ENCODE data around the gene NAA10.
A peak's percentile ranks its signal among the peaks of the same experiment; 100 is the strongest.

NAA10 gene

DNA sequence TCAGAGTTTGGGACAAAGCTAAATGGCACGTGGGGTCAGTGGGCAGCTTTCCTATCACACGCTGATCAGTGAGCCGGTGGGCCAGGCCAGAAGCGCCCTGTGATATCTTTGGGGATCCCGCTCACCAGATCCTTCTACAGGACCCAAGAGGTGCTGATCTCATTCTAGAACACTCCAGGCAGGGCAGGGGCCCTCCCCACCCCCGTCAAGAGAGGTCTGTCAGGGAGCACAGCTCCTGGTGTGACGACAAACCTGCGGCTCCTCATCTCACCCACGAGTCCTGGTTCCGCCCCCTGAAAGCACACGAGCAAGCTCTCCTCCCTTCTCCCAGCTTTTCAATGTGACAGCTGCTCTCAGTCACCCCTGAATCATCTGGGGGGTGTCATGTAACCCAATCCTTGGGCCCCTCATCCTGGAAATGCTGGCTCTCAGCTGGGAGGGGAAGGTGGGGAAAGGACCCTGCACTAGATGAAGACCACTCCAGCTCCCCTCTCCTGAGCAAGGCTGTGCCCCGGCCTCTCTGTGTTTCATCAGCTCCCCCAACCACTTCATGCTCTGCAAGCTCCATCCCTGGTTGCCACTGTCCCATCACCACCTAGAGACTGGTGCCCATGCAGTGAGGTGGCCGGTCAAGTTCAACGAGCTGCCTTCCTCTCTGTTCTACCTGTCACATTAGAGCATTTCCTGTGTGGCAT, 32.2 kb upstream of the NAA10 start:
- DNase-seq (ENCODE audit: low read depth in 1 of 2, low spot score in 1 of 2) = no peak

DNA sequence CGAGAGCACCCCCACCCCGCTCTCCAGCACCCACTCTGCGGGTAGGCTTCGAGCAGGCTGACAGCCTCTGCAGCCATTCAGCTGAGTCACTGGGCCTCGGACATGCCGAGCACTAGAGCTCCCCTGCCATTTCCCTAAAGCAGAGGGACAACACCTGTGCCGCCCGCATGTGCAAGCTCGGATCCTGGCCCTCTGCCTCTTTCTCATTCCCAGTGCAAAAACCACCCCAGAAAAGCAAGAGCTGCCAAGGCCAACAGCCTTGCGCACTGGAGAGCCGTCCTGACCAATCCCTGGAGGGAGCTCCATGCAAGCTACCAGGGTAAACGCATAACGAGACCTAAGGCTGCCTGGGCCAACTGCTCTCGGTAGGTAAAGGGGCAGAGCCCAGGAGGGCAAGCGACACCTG, 31.4 kb upstream of the NAA10 start:
- DNase-seq (ENCODE audit: low read depth in 1 of 2, low spot score in 1 of 2) = no peak

DNA sequence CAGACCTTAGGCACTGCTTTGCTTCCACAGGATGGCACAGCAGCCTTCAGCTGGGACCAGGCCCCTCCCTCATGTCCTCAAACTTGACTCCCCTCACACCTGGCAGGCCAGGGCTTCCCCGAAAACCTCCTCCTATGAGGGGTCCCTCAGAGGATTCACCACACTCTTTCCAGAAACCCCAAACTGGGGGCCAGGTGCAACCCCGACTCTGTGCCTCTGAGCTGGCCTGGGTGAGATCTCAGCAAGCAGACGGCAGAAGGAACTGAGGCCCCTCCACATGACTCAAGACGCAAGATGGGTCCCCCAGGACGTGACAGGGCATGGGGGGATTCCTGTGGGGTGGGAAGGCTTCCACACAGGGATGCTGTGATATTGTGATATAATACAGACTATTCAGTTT, 30.6 kb upstream of the NAA10 start:
- no peak for DNase-seq (ENCODE audit: low read depth in 1 of 2, low spot score in 1 of 2)

DNA sequence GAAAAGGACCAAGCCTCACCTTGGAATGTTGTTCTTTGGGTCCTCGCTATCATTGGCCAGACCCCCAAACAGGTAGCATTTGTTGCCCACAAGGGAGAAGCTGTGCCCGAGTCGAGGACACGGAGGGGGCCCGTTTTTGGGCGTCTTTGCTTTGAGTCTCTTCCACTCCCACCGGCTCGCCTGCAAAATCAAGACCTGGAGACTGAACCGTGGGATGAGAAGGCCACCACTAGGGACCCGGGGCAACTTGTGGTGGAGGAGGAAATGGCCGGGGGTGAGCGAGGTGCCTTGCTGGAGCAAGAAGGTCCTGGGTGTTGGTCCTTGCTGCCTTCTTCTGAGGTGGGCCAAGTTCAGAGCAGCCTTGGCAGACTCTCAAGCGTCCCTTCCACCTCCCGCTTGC, 29.3 kb upstream of the NAA10 start:
- DNase-seq (ENCODE audit: low read depth in 1 of 2, low spot score in 1 of 2) = no peak

DNA sequence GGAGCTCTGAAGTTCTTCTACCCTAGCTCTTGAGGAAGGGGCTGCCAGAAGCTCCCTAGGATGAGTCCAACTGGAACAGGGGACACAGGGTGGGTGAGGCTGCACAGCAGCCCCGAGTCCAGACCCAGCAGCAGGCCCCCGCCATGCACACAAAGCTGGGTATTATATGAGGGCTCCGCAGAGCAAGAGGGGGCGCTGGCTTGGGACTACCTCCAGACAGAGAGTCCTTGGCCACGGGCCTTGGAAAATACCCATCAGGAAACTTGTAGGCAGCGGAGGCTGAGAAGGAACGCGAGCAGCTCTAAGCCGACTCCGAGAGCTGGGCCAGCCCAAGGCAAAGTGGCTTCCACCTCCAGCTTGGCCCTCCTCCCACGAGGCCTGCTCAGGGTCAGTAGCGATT, 28.7 kb upstream of the NAA10 start:
- no peak for DNase-seq (ENCODE audit: low read depth in 1 of 2, low spot score in 1 of 2)

DNA sequence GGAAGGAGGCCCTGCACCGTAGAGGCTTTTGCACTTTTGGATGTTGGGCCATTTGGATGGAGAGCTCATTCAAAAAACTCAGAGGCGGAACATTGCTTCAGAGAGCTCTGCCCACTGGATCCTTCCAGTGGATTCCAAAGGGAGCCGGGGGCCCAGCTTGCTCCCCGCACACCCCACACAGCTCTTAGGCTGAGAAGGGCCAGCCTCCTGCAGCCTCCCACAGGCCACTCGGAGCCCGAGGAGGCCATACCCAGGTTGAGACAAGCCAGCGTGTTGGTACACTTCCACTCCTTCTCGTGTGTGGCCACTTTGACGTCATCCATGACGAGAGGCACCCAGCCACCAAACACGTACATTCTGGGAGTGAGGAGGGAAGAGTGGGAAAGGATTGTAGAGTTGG, 26.5 kb upstream of the NAA10 start:
- DNase-seq (ENCODE audit: low read depth in 1 of 2, low spot score in 1 of 2) = no peak

DNA sequence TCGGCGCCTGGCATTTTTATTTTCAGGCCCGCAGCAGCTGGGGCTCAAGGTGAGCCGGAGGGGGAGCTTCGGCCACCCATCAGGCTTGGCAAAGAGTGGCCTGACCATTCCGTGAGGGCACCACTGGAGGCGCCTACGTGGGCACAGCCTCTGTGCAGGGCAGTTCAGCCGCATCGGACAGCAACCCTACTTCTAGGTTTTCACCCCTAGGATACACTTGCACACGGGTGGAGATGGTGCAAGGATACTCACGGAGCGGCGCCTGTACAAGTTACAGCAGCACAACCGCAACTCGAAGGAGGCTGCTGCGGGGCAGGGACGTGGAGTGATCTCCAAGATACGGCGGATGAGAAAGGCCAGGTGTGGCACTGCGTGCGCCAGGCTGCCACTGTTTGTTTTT, 25.9 kb upstream of the NAA10 start:
- no peak for DNase-seq (ENCODE audit: low read depth in 1 of 2, low spot score in 1 of 2)

DNA sequence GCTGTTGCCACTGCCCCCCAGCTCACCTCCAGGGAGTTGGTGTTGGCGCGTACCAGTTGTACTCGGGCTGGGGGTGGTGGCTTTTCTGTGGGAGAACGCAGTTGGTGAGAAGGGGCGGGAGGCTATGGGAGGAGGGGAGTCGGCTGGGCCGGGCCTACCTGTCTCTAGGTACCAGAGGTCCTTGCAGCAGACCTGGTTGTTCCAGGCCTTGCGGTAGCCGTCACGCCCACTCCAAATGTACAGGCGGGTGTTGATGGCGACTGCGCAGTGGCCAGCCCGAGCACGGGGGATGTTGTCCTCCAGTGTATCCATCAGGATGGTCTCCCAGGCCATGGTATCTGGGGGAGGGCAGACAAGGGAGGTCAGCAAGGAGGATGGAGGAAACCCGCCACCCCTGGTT, 25.2 kb upstream of the NAA10 start:
- DNase-seq (ENCODE audit: low read depth in 1 of 2, low spot score in 1 of 2) = no peak

DNA sequence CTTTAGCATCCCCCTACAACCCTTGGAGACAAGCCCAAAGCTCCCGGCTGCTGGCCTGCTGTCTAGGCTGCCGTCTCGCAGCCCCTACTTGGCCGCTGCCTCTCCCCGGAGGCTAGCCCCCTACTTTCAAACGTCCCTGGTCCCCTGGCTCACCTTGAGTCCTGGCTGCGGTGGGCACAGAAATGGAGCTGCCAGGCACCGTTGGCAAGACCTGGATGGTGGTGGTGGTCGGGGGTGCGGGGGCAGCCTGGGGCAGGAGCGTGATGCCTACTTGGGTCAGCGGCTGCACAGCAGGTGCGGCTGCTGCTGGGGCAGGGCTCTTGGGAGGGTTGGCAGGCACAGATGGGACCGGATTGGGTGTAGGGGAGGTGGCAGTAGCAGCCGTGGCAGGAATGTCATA, 24.8 kb upstream of the NAA10 start:
- DNase-seq (ENCODE audit: low read depth in 1 of 2, low spot score in 1 of 2) = no peak

DNA sequence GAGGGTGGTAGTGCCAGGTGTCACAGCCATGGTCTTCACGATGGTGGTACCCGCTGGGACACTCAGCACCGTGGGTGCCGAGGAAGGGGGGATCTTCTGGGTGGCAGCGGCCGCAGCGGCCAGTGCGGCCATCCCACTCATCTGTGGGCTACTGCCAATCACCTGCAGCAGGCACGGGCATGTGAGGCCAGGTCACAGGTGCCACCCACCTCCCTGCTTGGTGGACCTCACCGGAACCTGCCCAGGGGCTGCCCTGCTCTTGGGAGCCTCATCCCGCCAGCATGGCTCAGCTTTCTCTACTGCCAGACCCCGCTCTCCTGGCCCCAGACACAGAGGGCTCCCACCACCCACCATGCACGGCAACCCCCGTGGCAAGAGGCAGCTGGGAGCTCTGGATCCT, 23.8 kb upstream of the NAA10 start:
- no peak for DNase-seq (ENCODE audit: low read depth in 1 of 2, low spot score in 1 of 2)

DNA sequence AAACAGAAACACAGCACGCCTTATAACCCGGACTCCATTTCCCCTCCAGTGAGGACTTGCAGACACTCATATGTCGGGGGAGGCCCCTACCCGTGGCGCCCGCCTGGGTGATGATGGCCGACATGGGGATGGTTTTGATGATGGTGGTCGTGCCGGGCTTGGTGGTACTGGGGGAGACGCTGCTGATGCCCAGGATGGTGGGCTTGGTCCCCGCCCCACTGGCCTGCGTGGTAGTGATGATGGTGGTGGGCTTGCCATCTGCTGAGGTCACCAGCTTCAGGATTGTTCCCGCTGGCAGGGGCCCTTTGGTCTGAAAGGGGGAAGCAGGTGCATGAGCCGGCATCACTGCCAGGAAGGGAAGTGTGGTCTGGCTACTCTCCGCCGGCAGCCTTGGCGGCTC, 22.4 kb upstream of the NAA10 start:
- DNase-seq (ENCODE audit: low read depth in 1 of 2, low spot score in 1 of 2) = no peak

DNA sequence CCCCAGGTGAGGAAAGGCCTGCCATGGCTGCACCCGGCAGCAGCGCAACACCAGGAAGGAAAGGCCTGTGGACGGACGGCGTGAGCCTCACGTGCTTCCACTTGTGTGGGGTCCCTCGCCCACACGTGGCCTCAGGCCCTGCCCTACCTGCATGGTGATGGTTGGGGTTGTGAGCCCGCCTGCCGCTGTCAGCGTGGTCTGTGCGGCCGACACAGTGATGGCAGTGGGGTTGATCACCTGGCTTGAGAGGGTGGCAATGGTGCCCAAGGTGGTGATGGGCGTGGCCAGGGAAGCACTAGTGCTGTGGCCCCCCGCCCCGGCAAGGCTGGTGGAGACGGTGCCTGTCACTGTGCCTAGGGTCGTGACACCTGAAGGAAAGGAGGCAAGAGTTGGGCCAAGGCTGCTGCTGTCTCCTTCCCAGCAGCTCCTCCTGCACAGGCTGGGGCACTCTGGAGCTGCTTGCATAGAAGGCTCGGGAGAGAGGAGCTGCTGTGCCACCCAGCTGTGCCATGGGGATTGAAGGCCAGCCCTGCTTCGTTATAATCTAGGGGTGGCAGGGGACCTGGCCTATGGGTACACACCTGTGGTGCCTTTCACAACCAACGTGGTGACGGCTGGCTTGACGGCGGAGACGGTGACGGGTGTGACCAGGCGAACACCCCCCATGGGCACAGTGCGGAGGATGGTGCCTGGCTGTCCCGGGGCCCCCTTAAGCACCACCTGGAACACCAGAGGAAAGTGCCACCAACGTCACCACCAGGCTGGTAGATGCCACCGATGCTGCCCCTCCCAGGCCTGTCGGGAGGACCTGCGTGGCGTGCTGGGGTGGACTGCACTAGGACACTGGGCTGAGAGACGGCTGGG, 21.4 kb upstream of the NAA10 start:
- no peak for DNase-seq (ENCODE audit: low read depth in 1 of 2, low spot score in 1 of 2)

DNA sequence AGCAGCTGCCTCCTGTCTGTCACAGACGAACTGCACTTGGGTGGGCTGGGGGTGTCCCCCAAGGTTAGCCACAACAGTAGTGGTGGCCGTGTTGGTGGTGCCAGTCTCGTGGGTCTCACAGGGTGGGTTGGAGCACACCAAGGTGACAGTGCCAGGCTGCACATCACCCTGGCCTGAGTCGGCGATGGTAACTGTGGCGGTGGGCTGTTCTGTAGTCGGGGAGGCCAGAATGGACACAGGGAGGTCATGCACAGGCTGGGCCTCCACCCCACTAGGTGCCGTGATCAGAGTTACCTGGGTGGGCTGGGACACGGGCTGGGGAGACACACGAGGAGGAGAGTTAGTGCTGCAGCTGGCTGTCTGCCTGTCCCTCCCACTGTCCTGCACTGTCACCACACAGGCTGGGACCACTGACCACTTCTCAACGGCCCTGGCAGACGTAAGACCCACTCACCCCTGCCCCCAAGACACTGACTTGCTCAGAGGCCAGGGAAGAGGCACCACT, 20.4 kb upstream of the NAA10 start:
- no peak for DNase-seq (ENCODE audit: low read depth in 1 of 2, low spot score in 1 of 2)

DNA sequence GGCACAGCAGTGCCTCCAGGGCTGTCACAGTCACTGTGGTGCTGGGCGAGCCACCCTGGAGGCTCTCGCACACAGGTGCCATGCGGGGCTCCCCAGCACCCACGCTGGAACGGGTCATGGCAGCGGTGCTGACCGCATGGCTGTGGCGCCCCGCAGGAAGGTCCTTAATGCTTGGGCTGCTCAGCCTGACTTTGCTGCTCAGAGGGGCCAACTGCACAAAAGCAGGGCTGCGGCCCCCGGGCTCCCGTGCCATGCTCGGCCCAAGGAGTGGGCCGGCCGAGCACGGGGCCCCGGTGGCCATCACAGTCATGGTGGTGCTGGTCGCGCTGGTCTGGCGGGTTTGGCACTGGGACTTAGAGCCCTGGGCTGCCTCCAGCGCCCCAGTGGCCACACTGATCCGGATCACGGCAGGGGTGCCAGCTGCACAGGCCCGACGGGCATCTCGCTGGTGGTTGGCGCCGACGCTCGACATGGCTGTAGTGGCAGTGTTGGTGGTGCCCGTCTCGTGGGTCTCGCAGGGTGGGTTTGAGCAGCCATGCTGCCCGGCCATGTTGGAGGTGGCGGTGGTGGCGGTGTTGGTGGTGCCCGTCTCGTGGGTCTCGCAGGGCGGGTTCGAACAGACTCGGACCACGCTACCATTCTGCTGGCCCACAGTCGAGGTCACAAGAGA, 19.9 kb upstream of the NAA10 start:
- DNase-seq (ENCODE audit: low read depth in 1 of 2, low spot score in 1 of 2) = no peak

DNA sequence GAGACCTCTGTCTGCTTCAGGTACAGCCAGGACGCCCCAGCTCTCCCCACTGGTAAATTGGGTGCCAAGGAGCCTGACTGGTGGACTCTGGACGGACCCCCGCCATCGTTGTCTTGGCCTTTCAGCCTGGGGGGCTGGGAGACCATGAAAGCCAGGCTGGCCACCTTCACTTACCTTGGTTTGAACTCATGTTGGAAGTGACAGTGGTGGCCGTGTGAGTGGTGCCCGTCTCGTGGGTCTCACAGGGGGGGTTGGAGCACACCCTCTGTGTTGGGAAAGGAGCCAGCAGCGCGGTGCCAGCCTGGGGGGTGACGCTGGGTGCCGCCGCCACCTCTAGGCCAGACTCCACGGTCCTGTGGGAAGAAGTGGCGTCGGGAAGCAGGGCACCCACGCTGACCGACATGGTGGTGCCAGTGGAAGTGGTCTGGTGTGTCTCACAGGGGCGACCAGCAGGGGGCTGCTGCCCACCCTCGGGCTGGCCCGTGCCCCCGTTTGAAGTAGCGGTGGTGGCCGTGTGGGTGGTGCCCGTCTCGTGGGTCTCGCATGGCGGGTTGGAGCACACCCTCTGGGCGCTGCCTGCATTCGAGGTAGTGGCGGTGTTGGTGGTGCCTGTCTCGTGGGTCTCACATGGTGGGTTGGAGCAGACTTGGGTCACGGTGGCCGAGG, 19.2 kb upstream of the NAA10 start:
- DNase-seq (ENCODE audit: low read depth in 1 of 2, low spot score in 1 of 2) = no peak

DNA sequence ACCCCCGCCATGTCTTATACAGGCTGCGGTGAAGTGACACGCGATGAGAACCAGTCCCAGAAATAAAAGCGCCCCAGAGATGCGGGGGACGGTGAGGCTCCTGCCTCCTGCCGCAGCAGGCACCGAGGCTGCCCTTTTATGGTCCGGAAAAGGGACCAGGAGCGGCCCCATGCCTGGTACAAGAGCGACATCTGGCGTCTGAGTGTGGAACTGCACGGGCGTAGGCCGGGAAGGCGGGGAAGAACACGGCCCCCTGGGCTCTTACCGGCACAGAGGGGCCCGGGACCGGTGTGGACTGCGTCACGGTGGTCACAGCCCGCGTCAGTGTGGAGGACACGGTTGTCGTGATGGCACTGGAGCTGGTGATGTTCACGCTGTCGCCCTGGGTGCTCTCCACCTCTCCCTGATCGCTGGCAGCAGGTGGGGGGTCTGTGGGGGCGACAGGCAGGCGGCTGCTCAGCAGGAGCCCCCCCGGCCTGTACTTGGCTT, 18.5 kb upstream of the NAA10 start:
- peak; percentile 47 to 66 for DNase-seq (ENCODE audit: low read depth in 1 of 2, low spot score in 1 of 2)

DNA sequence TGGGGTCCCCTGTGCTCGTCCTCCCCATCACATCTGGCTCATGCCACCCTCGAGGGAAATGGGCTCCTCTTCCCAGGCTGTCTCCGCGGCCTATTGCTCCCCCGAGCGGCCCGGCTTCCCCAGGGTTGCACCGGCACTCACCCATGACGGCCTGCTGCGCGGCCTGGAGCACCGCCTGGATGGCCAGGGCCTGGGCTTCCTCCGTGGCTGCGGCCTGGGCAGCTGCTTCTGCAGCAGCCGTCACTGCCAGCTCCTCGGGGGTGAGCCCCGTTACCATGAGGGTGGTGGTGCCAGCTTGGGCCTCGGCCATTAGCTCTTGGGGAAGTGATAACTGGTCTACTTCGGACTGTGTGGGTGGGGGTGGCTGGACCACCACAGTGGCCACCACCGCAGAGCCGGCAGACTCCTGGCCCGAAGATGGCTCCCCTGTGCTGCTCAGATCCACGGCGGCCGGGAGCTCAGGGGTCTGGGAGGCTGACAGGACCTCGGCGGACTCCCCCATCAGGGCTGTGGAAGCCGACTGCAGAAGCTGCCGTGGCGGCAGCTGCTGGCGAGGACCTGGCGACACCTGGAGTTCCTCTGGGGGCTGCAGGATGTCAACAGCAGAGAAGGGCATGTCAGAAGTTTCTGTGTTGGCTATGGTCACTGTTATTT, 17.7 kb upstream of the NAA10 start:
- no peak for DNase-seq (ENCODE audit: low read depth in 1 of 2, low spot score in 1 of 2)

DNA sequence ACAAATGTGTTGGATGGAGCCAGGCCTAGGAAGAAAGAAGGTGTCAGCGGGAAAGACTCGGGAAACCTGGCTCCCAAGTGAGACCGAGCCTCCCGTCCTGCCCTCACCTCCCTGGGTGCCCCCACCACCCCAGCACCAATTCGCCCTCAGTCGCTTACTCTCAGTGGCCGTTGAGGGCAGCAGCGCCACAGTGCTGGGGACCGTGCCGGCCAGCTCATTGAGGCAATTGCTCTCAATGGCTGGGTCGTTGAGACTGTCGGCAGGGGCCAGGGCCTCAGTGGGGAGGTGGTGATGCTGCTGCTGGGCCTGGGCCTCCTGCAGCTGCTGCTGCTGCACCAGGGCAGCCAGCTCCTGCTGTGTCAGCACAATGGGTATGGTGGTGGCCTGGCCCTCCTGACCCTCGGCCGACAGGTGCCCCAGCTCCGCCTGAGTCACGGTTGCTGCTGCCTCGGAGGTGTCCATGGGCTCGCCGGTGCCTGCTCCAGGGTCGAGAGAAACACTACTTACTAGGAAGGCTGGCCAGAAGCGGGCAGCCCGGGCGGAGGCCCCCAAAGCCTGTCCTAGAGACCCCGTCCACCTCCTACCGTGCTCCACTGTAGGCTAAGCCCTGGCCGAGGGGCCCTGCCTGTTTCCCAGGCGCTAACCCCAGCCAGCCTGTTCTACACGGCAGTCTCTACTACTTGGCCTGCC, 17.0 kb upstream of the NAA10 start:
- DNase-seq (ENCODE audit: low read depth in 1 of 2, low spot score in 1 of 2) = no peak

DNA sequence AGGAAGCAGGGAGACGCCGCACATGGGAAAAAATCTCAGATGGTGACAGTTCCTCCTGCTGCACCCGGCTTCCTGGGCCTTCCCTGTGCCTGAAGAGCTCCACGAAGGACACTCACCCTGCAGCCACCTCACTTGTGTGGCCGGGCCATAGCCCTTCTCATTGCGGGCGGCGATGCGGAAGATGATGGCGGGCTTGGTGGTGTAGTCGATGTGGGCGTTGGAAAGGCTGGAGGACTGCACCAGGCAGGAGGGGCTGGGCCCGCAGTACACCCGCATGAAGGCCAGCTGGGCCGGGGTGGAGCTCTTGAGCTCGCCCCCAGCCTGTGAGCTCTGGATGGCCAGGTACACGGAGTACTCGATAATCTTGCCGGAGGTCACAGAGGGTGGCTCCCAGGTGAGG, 15.3 kb upstream of the NAA10 start:
- DNase-seq (ENCODE audit: low read depth in 1 of 2, low spot score in 1 of 2) = no peak
